K562 (cell line): Measurements from ENCODE around the gene TTC28.

Experiments used
- BCL6 ChIP-seq: fragments of 250-450 bp; sonication (Bioruptor Pico); IDR thresholded peaks from 2 replicates; pipeline ENCODE4 v1.4.0; 2020
- DPF2 ChIP-seq: fragments of 450-650 bp; IDR thresholded peaks from 2 replicates; pipeline ENCODE4 v1.6.1; 2016
- EGR1 ChIP-seq: fragments of 450-650 bp; conservative IDR thresholded peaks from 2 replicates; pipeline ENCODE4 v1.6.1; 2017; ENCODE audit warnings: mild to moderate bottlenecking
- FOXM1 ChIP-seq, 2 experiments: fragments of 450-650 bp in 1 of 2; sonication (generic) in 1 of 2; formaldehyde crosslinking in 1 of 2; IDR thresholded peaks; 2 replicates each; pipeline versions ENCODE4 v1.6.1 to v1.9.0; 2017 to 2022; ENCODE audit warnings: low read depth in 2 of 2, mild to moderate bottlenecking in 2 of 2, missing genetic modification reagents in 1 of 2, moderate library complexity in 1 of 2
- GTF2A2 ChIP-seq: IDR thresholded peaks from 2 replicates; pipeline ENCODE4 v1.6.1; 2016; ENCODE audit warnings: mild to moderate bottlenecking, missing genetic modification characterization, missing compliant biosample characterization
- L3MBTL2 ChIP-seq: fragments of 450-650 bp; IDR thresholded peaks from 2 replicates; pipeline ENCODE4 v1.6.1; 2016; ENCODE audit warnings: mild to moderate bottlenecking, moderate library complexity
- NR3C1 ChIP-seq: sonication (generic); formaldehyde crosslinking; IDR thresholded peaks from 2 replicates; pipeline ENCODE4 v1.8.1; 2022; ENCODE audit warnings: missing genetic modification reagents
- POLR2AphosphoS5 ChIP-seq: IDR thresholded peaks from 2 replicates; pipeline ENCODE4 v1.6.1; 2011; ENCODE audit warnings: mild to moderate bottlenecking, low read depth, low read length, moderate library complexity; ENCODE audit not compliant: control insufficient read depth, insufficient read depth
- SIN3A ChIP-seq, 2 experiments: fragments of 150-350 bp in 1 of 2; IDR thresholded peaks; 2 replicates each; pipeline ENCODE4 v1.6.1; 2011 to 2016; ENCODE audit warnings: borderline replicate concordance in 2 of 2, low read depth in 2 of 2, low read length in 2 of 2, mild to moderate bottlenecking in 2 of 2, moderate library complexity in 2 of 2; ENCODE audit not compliant: control insufficient read depth in 1 of 2
- ZZZ3 ChIP-seq: fragments of 450-650 bp; IDR thresholded peaks from 2 replicates; pipeline ENCODE4 v1.6.1; 2016; ENCODE audit warnings: antibody characterized with exemption, mild to moderate bottlenecking, moderate library complexity
- TF ChIP-seq, protein P1 (sequence below): fragments of 450-650 bp; IDR thresholded peaks from 2 replicates; pipeline ENCODE4 v1.6.1; 2016; ENCODE audit warnings: borderline replicate concordance
- TF ChIP-seq, protein P2 (sequence below), 3 experiments: IDR thresholded peaks in 2 of 3; conservative IDR thresholded peaks in 1 of 3; 2 replicates each; pipeline ENCODE4 v1.5.1; 2011 to 2012; ENCODE audit warnings: low read length in 3 of 3, mild to moderate bottlenecking in 3 of 3, control low read depth in 2 of 3, improper control_type of control experiment in 1 of 3, inconsistent platforms in 1 of 3, low read depth in 1 of 3, mixed read lengths in 1 of 3, moderate library complexity in 1 of 3; ENCODE audit not compliant: insufficient read depth in 2 of 3

DNA sequence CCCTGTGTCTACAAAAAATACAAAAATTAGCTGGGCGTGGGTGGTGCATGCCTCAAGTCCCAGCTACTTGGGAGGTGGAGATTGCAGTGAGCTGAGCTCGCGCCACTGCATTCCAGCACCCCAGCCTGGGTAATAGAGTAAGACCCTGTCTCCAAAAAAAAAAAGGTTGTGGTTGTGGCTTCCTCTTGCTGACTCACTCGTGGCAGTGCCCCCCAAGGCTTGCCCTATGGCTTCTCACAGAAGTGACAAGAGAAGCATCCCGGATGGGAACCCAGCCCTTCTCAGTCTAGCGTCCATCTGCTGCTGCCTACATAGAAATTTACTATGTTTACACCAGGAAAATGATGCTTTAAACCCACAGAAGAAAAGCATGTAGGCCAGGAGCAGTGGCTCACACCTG lies 692.1 kb downstream of the TTC28 start:
- TF ChIP-seq BCL6 (CRISPR knock-in tag), result no peak
- no peak for TF ChIP-seq GTF2A2 (tag)
- no peak for TF ChIP-seq ZZZ3
- no peak for TF ChIP-seq POLR2AphosphoS5
- TF ChIP-seq SIN3A (IDR thresholded peaks at IDR 0.05; ENCODE audit: borderline replicate concordance in 2 of 2, control insufficient read depth in 1 of 2, low read depth in 2 of 2, low read length in 2 of 2), result no peak
- TF ChIP-seq, protein P1, sequence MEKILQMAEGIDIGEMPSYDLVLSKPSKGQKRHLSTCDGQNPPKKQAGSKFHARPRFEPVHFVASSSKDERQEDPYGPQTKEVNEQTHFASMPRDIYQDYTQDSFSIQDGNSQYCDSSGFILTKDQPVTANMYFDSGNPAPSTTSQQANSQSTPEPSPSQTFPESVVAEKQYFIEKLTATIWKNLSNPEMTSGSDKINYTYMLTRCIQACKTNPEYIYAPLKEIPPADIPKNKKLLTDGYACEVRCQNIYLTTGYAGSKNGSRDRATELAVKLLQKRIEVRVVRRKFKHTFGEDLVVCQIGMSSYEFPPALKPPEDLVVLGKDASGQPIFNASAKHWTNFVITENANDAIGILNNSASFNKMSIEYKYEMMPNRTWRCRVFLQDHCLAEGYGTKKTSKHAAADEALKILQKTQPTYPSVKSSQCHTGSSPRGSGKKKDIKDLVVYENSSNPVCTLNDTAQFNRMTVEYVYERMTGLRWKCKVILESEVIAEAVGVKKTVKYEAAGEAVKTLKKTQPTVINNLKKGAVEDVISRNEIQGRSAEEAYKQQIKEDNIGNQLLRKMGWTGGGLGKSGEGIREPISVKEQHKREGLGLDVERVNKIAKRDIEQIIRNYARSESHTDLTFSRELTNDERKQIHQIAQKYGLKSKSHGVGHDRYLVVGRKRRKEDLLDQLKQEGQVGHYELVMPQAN, result no peak
- TF ChIP-seq, protein P2, sequence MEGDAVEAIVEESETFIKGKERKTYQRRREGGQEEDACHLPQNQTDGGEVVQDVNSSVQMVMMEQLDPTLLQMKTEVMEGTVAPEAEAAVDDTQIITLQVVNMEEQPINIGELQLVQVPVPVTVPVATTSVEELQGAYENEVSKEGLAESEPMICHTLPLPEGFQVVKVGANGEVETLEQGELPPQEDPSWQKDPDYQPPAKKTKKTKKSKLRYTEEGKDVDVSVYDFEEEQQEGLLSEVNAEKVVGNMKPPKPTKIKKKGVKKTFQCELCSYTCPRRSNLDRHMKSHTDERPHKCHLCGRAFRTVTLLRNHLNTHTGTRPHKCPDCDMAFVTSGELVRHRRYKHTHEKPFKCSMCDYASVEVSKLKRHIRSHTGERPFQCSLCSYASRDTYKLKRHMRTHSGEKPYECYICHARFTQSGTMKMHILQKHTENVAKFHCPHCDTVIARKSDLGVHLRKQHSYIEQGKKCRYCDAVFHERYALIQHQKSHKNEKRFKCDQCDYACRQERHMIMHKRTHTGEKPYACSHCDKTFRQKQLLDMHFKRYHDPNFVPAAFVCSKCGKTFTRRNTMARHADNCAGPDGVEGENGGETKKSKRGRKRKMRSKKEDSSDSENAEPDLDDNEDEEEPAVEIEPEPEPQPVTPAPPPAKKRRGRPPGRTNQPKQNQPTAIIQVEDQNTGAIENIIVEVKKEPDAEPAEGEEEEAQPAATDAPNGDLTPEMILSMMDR (IDR thresholded peaks at IDR 0.05 in 2 of 3, conservative IDR thresholded peaks at IDR 0.05 in 1 of 3; ENCODE audit: insufficient read depth in 2 of 3, low read depth in 1 of 3, low read length in 3 of 3), result no peak
- TF ChIP-seq L3MBTL2, result no peak
- no peak for TF ChIP-seq FOXM1 (IDR thresholded peaks at IDR 0.05; ENCODE audit: low read depth)
- TF ChIP-seq FOXM1 (CRISPR knock-in tag; IDR thresholded peaks at IDR 0.05; ENCODE audit: low read depth), result no peak
- TF ChIP-seq EGR1, result no peak
- no peak for TF ChIP-seq DPF2
- TF ChIP-seq NR3C1 (CRISPR knock-in tag), result no peak
